ENCODE results near the gene ACP5. TPM values are rescaled to one million over a fixed set of nuclear protein-coding genes. Genes with fewer than 3 reads are reported as not detected.
"Not testable (repeated sequence)": the region's sequence is repeated elsewhere in the genome, so short reads cannot be mapped to it uniquely, and the experiment has no call there.

ACP5 gene
- total RNA-seq: 6.1 TPM

- TF ChIP-seq POLR2AphosphoS5 (IDR thresholded peaks at IDR 0.05; ENCODE audit: insufficient read depth in 1 of 2, low read depth in 1 of 2): no peak
- TF ChIP-seq CTCF (IDR thresholded peaks at IDR 0.05): no peak
- no peak for TF ChIP-seq POLR2A (IDR thresholded peaks at IDR 0.05)
- Histone ChIP-seq H3K36me3 (no peaks in the 10 kb centered on the region), H3K4me3 (peak within 1 kb of the TSS; percentile 43 to 45), H3K4me1 (peaks cover 41% of the 10 kb centered on the region), H3K27me3 (no peaks in the 10 kb centered on the region), H3K27ac (peak within 1 kb of the TSS; percentile 55), H3K9me3 (no peaks in the 10 kb centered on the region)
- intact Hi-C loops (cut with DNase I): no loop called here
- no peak for DNase-seq (ENCODE audit: extremely low spot score in 2 of 2)
Observed at GRCh38 chr19:11577451-11578257, at the start of gene ACP5. Gene ACP5, minus strand, starts transcription at chr19:11577645. Its CDS starts 328 bp downstream, at chr19:11577317.

DNA sequence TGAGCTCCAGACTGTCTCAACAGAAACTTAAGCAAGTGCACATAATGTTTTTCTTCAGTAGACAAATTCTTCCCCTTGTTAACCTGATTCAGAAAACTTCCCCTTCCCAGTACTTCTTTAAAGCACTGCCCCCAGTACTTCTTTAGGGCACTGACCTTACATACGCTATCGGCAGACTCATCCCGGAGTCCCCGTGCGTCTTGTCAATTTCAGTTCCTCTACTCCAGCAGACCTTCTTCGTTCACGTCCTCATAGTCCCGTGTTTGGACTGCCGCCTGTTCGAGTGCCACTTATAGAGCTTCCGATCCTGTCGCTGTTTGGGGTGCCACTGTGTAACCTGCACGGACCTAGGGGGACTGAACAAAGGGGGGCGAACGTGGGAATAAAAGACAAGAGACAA is 48.8 kb upstream of the ACP5 start:
- Histone ChIP-seq H3K4me3 (no peak overlapping the region), H3K27ac (no peak overlapping the region), H3K27me3 (no peaks in the 10 kb centered on the region), H3K4me1 (peaks cover 23% of the 10 kb centered on the region), H3K9me3 (no peaks in the 10 kb centered on the region), H3K36me3 (no peaks in the 10 kb centered on the region)
- no peak for TF ChIP-seq CTCF (IDR thresholded peaks at IDR 0.05)
- TF ChIP-seq POLR2A (IDR thresholded peaks at IDR 0.05): no peak
- TF ChIP-seq POLR2AphosphoS5 (IDR thresholded peaks at IDR 0.05; ENCODE audit: insufficient read depth in 1 of 2, low read depth in 1 of 2): no peak
- DNase-seq (ENCODE audit: extremely low spot score in 2 of 2): no peak
- intact Hi-C loops (cut with DNase I): loop anchor here (5.0 kb wide), 1 partner anchor 1636 kb away; no protein-coding TSS in a partner anchor

- H3K4me3 ChIP-seq: peak overlapping the region; percentile 38 to 42
- H3K9me3 ChIP-seq: no peaks in the 10 kb centered on the region
- DNase-seq (ENCODE audit: extremely low spot score in 2 of 2): no peak
- intact Hi-C loops (cut with DNase I): no loop called here
- H3K4me1 ChIP-seq: peaks cover 23% of the 10 kb centered on the region
- H3K36me3 ChIP-seq: peaks cover 0 to 18% of the 10 kb centered on the region in 2 donors
- H3K27me3 ChIP-seq: no peaks in the 10 kb centered on the region
- peak overlapping the region; percentile 46 for H3K27ac ChIP-seq
- TF ChIP-seq CTCF (IDR thresholded peaks at IDR 0.05): no peak
- no peak for TF ChIP-seq POLR2A (IDR thresholded peaks at IDR 0.05)
- no peak for TF ChIP-seq POLR2AphosphoS5 (IDR thresholded peaks at IDR 0.05; ENCODE audit: insufficient read depth in 1 of 2, low read depth in 1 of 2)
Observed at GRCh38 chr19:11624069-11624463, 46.6 kb upstream of the ACP5 start.

GRCh38 chr19:11622401-11622800 is 45.0 kb upstream of the ACP5 start:
- H3K4me3 ChIP-seq; intact Hi-C loops (cut with DNase I); H3K27ac ChIP-seq; DNase-seq (ENCODE audit: extremely low spot score in 2 of 2); H3K9me3 ChIP-seq; H3K27me3 ChIP-seq: not testable (repeated sequence)
- Histone ChIP-seq H3K4me1 (peaks cover 23% of the 10 kb centered on the region), H3K36me3 (peaks cover 3 to 33% of the 10 kb centered on the region in 2 donors)

- no peak for DNase-seq (ENCODE audit: extremely low spot score in 2 of 2)
- intact Hi-C loops (cut with DNase I): no loop called here
- Histone ChIP-seq H3K4me1 (peaks cover 23% of the 10 kb centered on the region), H3K4me3 (no peak overlapping the region), H3K9me3 (peaks cover 3% of the 10 kb centered on the region), H3K36me3 (peaks cover 10 to 51% of the 10 kb centered on the region in 2 donors), H3K27me3 (no peaks in the 10 kb centered on the region), H3K27ac (no peak overlapping the region)
- TF ChIP-seq POLR2AphosphoS5 (IDR thresholded peaks at IDR 0.05; ENCODE audit: insufficient read depth in 1 of 2, low read depth in 1 of 2): no peak
- no peak for TF ChIP-seq CTCF (IDR thresholded peaks at IDR 0.05)
- TF ChIP-seq POLR2A (IDR thresholded peaks at IDR 0.05): no peak
Observed at GRCh38 chr19:11620553-11620952, 43.1 kb upstream of the ACP5 start.

Measured in vagina (tissue), 2 donors.